GM21423 (cell line): ENCODE data around the gene GFRA1.
"Not testable (repeated sequence)": the region's sequence is repeated elsewhere in the genome, so short reads cannot be mapped to it uniquely, and the experiment has no call there.

Experiments
- ATAC-seq: cut with Tn5 transposase; IDR thresholded peaks from one replicate; pipeline ENCODE4 v1.9.1; 2021; ENCODE audit warnings: mild to moderate bottlenecking, moderate library complexity; ENCODE audit not compliant: unreplicated experiment

Gene GFRA1

DNA sequence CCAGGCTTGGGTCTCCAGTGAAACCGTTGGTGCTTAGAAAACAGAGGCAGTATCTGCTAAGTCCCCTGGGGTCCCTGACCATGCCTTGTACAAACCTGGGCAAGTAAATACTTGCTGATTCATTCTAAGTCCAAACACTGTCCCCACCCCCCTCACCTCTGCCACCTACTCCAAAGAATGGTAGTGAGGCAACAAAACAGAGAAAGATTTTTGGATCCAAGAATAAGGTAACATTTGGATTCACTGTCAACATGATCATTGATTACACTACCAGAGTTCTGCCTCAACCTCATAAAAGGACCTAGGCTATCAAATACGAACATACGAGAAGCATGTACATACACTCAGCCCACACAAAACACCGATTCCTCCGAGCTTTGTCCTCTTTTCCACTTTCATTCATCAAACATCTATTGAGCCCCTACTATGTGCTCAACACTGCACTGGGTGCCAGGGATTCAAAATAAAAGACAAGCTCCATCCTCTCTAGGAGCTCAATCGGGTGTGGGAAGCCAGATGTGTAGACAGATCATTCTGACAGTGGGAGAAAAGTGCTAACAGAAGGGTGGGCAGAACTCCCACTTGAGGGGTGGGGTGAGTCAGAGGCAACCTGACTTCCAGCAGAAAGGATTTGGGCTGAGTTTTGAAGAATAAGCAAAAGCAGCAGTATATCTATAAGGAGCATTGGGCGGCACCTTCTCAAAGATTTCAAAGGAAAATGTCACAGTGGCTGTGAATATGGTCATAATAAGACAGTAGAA is 71.2 kb downstream of the GFRA1 start:
- no peak for ATAC-seq

GRCh38 chr10:116201011-116201410 is 72.0 kb downstream of the GFRA1 start:
- ATAC-seq, result no peak

- no peak for ATAC-seq
Measured at GRCh38 chr10:116198676-116199035, 74.3 kb downstream of the GFRA1 start.

- no peak for ATAC-seq
Measured at GRCh38 chr10:116197946-116198675, 74.9 kb downstream of the GFRA1 start.

DNA sequence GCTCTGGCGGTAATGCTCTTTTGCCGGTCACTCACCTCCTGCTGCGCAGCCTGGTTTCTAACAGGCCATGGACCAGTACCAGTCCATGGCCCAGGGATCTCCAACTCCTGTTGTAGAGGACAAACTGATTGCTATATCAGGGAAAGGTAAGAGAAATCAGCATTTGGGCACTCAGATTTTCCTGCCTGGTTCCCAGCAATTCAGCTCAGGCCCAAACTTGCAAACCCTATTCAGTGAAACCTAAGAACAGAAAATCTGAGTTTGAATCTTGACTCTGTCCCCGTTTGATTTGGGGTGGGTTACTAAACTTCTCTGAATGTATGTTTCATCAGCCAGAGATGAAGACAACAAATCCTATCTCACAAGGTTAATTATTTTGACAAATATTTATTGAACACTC is 77.4 kb downstream of the GFRA1 start:
- no peak for ATAC-seq

- ATAC-seq, result no peak
Measured at GRCh38 chr10:116195039-116195438, 78.0 kb downstream of the GFRA1 start.

GRCh38 chr10:116194061-116194460 is 78.9 kb downstream of the GFRA1 start:
- ATAC-seq, result no peak

DNA sequence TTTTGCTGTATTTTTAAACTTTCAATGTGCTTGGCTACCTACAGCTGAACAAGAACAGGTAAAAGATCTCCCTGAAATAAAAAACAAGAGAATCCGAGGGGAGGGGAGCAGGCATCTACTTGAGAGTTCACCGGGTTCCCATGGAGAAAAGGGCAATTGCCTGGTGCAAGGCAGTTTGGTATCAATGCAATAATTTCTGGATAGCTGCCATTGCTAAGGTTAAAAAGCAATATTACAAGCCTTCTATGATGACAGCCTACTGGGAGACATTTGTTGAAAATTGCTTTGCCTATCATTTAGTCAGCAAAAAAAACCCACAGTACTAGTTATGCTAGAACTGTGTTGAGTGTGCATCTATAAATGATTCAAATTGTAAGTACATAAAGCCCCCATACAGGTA is 82.1 kb downstream of the GFRA1 start:
- no peak for ATAC-seq

DNA sequence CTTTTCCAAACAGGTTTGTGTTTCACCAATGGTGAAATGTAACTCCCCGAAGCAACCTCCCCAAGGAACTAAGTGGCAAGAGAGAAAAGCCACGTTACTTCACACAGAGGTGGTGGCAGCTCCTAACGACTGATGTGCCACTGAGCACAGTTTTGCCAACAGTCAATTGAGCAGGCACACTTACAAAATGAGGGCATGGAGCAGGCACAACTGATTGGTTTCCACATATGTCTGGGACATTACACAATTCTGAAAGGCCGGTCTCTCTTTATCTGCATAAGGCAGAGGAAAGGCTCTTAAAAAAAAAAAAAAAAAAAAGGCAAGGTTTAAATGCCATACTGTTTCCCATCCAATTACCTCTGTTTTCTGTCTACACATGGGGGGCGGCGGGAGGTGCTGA is 86.7 kb downstream of the GFRA1 start:
- ATAC-seq, result no peak

DNA sequence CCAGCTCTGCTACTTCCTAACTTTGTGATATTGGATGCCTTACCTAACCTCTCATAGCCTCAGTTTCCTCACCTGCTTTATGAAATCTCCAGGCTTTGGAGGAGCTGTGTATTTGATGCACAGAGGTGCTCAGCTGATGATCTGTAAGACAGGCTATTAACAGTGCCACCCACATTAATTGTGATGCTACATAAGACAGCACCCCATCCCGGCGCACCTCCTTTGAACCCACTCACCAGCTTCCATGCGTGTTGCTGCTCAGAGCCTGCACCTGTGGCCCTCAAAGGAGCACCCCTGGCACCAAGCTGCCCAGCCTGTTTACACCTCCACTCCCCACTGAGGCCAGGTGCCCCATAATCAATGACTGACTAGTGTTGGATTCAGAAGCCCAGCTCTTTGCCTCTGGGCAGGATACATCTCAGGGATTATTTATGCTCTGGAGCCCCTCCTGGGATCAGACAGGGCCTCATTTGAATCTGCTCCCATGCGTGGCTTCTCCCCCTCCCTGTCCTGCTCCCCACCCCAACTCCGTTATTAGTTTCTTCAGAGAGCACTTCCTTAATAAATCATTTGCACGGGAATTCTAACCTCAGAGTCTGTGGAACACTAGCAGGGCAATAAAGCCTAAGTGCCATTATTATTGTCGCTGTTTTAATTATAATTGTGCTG is 87.7 kb downstream of the GFRA1 start:
- no peak for ATAC-seq

- no peak for ATAC-seq
Measured at GRCh38 chr10:116184512-116184794, 88.6 kb downstream of the GFRA1 start.

GRCh38 chr10:116183733-116184511 is 89.1 kb downstream of the GFRA1 start:
- no peak for ATAC-seq

- no peak for ATAC-seq
Measured at GRCh38 chr10:116182426-116182825, 90.6 kb downstream of the GFRA1 start.

GRCh38 chr10:116178086-116178605 is 94.9 kb downstream of the GFRA1 start:
- no peak for ATAC-seq

DNA sequence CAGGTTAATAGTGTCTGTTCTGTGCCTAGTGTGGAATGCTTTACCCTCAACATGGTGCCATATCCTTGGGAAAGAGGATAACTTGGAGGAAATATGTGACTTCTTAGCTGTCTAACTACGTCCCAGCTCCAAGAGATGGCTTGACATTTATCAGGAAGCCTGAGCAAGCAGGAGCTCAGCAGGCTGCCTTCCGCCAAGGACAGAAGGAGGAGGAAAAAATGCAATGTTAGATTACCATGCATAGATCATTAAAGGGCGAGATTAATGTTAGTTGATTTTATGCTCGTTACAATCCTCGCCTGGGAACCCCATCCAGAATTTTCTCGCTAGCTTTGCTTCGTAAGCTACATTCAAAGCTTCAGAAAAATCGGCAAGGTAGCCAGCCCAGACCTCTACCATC is 97.8 kb downstream of the GFRA1 start:
- ATAC-seq, result no peak

- no peak for ATAC-seq
Measured at GRCh38 chr10:116171505-116171904, 101.5 kb downstream of the GFRA1 start.

- ATAC-seq, result no peak
Measured at GRCh38 chr10:116170815-116171250, 102.2 kb downstream of the GFRA1 start.

DNA sequence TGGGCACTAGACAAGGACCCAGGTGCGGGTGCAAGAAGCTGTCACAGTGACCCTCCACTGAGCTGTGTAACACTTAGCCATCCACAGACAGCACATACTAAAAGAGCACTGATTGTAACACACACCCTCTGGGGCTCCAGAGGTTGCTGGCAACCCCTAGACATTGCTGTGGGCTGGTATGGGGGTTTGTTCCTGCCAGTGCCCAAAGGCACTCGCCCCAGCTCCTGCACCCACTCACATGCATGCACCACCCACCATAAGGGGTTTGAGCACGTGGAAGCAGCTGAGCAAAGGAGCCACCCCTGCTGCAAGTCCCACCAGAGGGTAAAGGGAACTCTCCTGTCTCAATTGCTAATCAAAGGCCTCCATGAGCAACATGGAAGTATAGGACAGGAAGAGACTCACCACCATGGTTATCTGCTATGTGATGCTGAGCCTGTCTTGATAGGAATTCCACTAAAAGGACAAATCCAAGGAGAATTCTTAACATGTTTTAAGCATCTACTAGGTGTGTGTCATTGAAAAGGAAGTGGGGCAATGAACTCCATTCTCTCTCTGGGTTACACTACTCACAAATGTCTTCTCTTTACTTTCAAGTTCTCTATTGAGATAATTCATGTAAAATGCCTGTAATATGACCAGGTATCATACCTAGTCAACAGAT is 103.1 kb downstream of the GFRA1 start:
- ATAC-seq, result no peak

DNA sequence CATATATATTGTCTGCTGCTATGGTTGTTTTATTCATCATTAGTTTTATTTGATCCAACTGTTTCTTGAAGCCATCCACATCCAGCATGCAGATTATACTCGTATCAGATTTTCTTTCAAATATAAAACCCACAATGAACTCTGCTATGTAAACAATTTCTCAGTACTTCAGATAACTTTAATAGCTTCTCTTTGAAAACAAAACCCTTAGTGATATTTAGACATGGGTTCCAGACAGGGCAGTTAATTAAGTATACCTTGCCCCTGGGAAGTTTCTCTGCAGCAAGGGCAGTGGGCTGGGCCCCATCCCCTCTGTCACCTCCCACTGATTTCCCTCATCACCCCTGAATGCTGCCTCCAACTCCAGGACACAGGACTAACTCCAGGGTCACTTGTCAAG is 104.3 kb downstream of the GFRA1 start:
- no peak for ATAC-seq

DNA sequence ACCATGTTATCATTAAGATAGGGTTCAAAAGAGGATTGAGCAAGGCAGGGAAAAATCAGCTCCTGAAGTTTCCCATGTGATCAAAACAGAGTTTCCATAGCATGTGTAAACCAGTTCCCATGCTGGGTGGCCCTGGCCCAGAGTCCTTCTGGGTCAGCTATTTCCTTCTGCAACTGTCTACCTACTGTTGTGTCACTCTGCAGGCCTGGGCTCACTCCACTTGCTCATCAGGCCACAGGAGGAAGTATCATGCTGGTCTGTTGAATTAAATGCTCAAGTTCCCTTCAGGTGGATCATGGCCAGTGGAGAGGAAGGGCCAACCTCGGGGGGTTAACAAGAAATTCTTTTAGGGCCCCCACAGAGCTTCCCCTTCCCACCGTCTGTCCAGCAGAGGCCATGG is 104.7 kb downstream of the GFRA1 start:
- ATAC-seq, result no peak

DNA sequence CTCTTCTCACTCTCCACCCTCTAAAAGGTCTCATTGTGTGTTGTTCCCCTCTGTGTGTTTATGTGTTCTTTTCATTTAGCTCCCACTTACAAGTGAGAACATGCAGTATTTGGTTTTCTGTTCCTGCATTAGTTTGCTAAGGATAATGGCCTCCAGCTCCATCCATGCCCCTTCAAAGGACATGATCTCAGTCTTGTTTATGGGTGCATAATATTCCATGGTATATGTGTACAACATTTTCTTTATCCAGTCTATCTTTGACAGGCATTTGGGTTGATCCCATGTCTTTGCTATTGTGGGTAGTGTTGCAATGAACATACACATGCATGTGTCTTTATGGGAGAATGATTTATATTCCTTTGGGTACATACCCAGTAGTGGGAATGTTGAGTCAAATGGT is 107.1 kb downstream of the GFRA1 start:
- ATAC-seq, result not testable (repeated sequence)
